Measurements from ENCODE around the gene SLC4A11. TPM values are rescaled to one million over a fixed set of nuclear protein-coding genes. Genes with fewer than 3 reads are reported as not detected.
"Not testable (repeated sequence)": the region's sequence is repeated elsewhere in the genome, so short reads cannot be mapped to it uniquely, and the experiment has no call there.

SLC4A11 gene
- total RNA-seq, 2 donors from 2014 or later: 0.14 to 1.1 TPM

- ATAC-seq: peak; percentile 38 to 67
- H3K27ac Mint-ChIP-seq: peak overlapping the region; percentile 72 to 82
Measured at GRCh38 chr20:3222635-3223600, 16.1 kb downstream of the SLC4A11 start.

GRCh38 chr20:3221398-3222226 lies 17.4 kb downstream of the SLC4A11 start:
- Mint-ChIP-seq H3K9me3 (no peaks in the 10 kb centered on the region), H3K27ac (no peak overlapping the region), H3K36me3 (peaks cover 0 to 6% of the 10 kb centered on the region in 2 donors)
- DNase-seq (ENCODE audit: low spot score in 2 of 2) (no peak), ATAC-seq (no peak)

More at GRCh38 chr20:3222635-3223600, 16.1 kb downstream of the SLC4A11 start:
- Mint-ChIP-seq H3K36me3 (peaks cover 0 to 6% of the 10 kb centered on the region in 2 donors), H3K9me3 (no peaks in the 10 kb centered on the region)
- DNase-seq (ENCODE audit: low spot score in 2 of 2): no peak

GRCh38 chr20:3218307-3218988 lies 20.5 kb downstream of the SLC4A11 start:
- DNase-seq (ENCODE audit: low spot score in 2 of 2) (peak in 1 of 2 donors; percentile 89), ATAC-seq (peak; percentile 86 to 92)
- H3K9me3 Mint-ChIP-seq: no peaks in the 10 kb centered on the region
- no peak overlapping the region for H3K27ac Mint-ChIP-seq
- peaks cover 6% of the 10 kb centered on the region in 2 donors for H3K36me3 Mint-ChIP-seq

- not testable (repeated sequence) for H3K36me3 Mint-ChIP-seq; ATAC-seq; H3K9me3 Mint-ChIP-seq; H3K27ac Mint-ChIP-seq; DNase-seq (ENCODE audit: low spot score in 2 of 2)
Measured at GRCh38 chr20:3215359-3215917, 23.6 kb downstream of the SLC4A11 start.

- no peak overlapping the region for H3K27ac Mint-ChIP-seq
- ATAC-seq (no peak), DNase-seq (ENCODE audit: low spot score in 2 of 2) (no peak)
- peaks cover 16 to 28% of the 10 kb centered on the region in 2 donors for H3K36me3 Mint-ChIP-seq
- H3K9me3 Mint-ChIP-seq: no peaks in the 10 kb centered on the region
Measured at GRCh38 chr20:3213226-3213625, 25.8 kb downstream of the SLC4A11 start.

- peaks cover 16 to 28% of the 10 kb centered on the region in 2 donors for H3K36me3 Mint-ChIP-seq
- no peak for DNase-seq (ENCODE audit: low spot score in 2 of 2)
- ATAC-seq: no peak
- H3K9me3 Mint-ChIP-seq: no peaks in the 10 kb centered on the region
- H3K27ac Mint-ChIP-seq: peak overlapping the region; percentile 98 to 100
Measured at GRCh38 chr20:3210346-3210745, 28.6 kb downstream of the SLC4A11 start.

- ATAC-seq: peak; percentile 39 to 58
- H3K9me3 Mint-ChIP-seq: no peaks in the 10 kb centered on the region
- peaks cover 16 to 28% of the 10 kb centered on the region in 2 donors for H3K36me3 Mint-ChIP-seq
- peak overlapping the region; percentile 98 to 100 for H3K27ac Mint-ChIP-seq
- DNase-seq (ENCODE audit: low spot score in 2 of 2): no peak
Measured at GRCh38 chr20:3209946-3210317, 29.1 kb downstream of the SLC4A11 start.

GRCh38 chr20:3209257-3209945 lies 29.6 kb downstream of the SLC4A11 start, which contains the start of gene ITPA:
ITPA (plus strand) TSS chr20:3209498; CDS start chr20:3209552, 54 bp downstream.
- Mint-ChIP-seq H3K36me3 (peaks cover 16 to 28% of the 10 kb centered on the region in 2 donors), H3K27ac (peak within 1 kb of the TSS; percentile 98 to 100), H3K9me3 (no peaks in the 10 kb centered on the region)
- DNase-seq (ENCODE audit: low spot score in 2 of 2) (peak; percentile 68 to 69), ATAC-seq (peak; percentile 65)

- DNase-seq (ENCODE audit: low spot score in 2 of 2) (no peak), ATAC-seq (no peak)
- peaks cover 19 to 32% of the 10 kb centered on the region in 2 donors for H3K36me3 Mint-ChIP-seq
- no peaks in the 10 kb centered on the region for H3K9me3 Mint-ChIP-seq
- H3K27ac Mint-ChIP-seq: peak overlapping the region; percentile 97 to 98
Measured at GRCh38 chr20:3208786-3209256, 30.2 kb downstream of the SLC4A11 start.

GRCh38 chr20:3204124-3204794 lies 34.7 kb downstream of the SLC4A11 start, which contains the start of gene DDRGK1:
DDRGK1 (minus strand) TSS chr20:3204682; CDS start chr20:3204627, 55 bp downstream.
- H3K36me3 Mint-ChIP-seq: peaks cover 26 to 29% of the 10 kb centered on the region in 2 donors
- H3K27ac Mint-ChIP-seq: peak within 1 kb of the TSS; percentile 96 to 98
- DNase-seq (ENCODE audit: low spot score in 2 of 2) (peak; percentile 92 to 95), ATAC-seq (peak; percentile 89)
- no peaks in the 10 kb centered on the region for H3K9me3 Mint-ChIP-seq

- ATAC-seq (peak; percentile 25 to 39), DNase-seq (ENCODE audit: low spot score in 2 of 2) (peak in 1 of 2 donors; percentile 39)
- Mint-ChIP-seq H3K9me3 (no peaks in the 10 kb centered on the region), H3K27ac (peak overlapping the region; percentile 96 to 98), H3K36me3 (peaks cover 18 to 21% of the 10 kb centered on the region in 2 donors)
Measured at GRCh38 chr20:3203315-3204123, 35.5 kb downstream of the SLC4A11 start.

- Mint-ChIP-seq H3K9me3 (no peaks in the 10 kb centered on the region), H3K27ac (peak overlapping the region; percentile 96 to 98), H3K36me3 (peaks cover 17 to 21% of the 10 kb centered on the region in 2 donors)
- ATAC-seq: no peak
- DNase-seq (ENCODE audit: low spot score in 2 of 2): no peak
Measured at GRCh38 chr20:3202965-3203314, 36.0 kb downstream of the SLC4A11 start.

- Mint-ChIP-seq H3K36me3 (peaks cover 21 to 27% of the 10 kb centered on the region in 2 donors), H3K27ac (peak overlapping the region; percentile 10 to 61), H3K9me3 (no peaks in the 10 kb centered on the region)
- ATAC-seq: no peak
- no peak for DNase-seq (ENCODE audit: low spot score in 2 of 2)
Measured at GRCh38 chr20:3199976-3200755, 38.8 kb downstream of the SLC4A11 start.
